DND-41 (cell line): Measurements from ENCODE around the gene TSSK1B.

ENCODE experiments used
- CTCF ChIP-seq: IDR thresholded peaks from 2 replicates; pipeline ENCODE4 v1.5.1; 2012; ENCODE audit warnings: borderline replicate concordance, low read length, moderate library complexity, mild to moderate bottlenecking; ENCODE audit not compliant: poor library complexity, severe bottlenecking; ENCODE audit errors: extremely low read depth
- EZH2 ChIP-seq: IDR thresholded peaks from 3 replicates; pipeline ENCODE4 v1.6.1; 2012; ENCODE audit warnings: borderline replicate concordance, low read depth, mild to moderate bottlenecking, moderate library complexity, low read length, inconsistent platforms; ENCODE audit not compliant: severe bottlenecking

- no peak for TF ChIP-seq CTCF
- no peak for TF ChIP-seq EZH2
Observed at GRCh38 chr5:113448252-113448651, 13.5 kb upstream of the TSSK1B start.
